ENCODE data around the gene TEDC1. TPM values are rescaled to one million over a fixed set of nuclear protein-coding genes. Genes with fewer than 3 reads are reported as not detected.

The TEDC1 gene
- total RNA-seq, 2 donors from 2014 or later = 7.5 to 8.9 TPM

DNA sequence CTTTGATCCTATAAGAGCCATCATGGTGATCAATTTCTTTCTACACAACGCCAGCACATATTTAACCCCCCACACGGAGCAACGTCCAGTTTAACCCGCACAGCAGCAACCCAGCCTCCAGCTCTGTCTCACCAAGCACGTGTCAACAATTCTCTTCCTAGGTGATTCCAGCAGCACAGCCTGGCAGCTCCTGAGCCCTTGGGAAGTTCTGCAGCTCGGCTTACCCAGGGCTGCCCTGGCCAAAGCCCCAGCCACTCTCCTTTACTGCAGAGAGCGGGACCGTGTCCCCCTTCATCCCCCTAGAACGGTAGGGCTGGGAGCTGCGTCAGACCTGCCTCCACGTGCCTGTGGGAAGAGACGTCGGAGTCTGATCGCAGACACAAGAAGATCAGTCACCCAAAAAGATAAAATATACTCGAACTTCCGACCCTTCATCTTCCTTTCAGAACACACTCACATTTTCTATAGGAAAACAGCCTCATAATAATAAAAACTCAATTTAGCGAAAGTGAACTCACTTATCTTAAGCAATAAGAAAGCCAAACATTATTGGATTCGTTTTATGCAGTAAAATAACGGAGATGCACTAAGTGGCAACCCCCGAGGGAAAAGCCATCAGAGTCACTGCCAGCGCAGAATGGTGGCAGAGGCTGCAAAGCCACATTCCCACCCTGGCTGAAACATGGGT is 42.9 kb downstream of the TEDC1 start:
- DNase-seq (ENCODE audit: low spot score) = no peak
- Histone ChIP-seq H3K4me1 (replicated peaks) (peaks cover 6% of the 10 kb centered on the region), H3K27ac (no peak overlapping the region), H3K4me3 (no peak overlapping the region), H3K27me3 (replicated peaks; ENCODE audit: insufficient read depth) (no peaks in the 10 kb centered on the region), H3K9me3 (no peaks in the 10 kb centered on the region), H3K36me3 (no peaks in the 10 kb centered on the region)
- intact Hi-C loops (cut with DNase I) = no loop called here
- 73% methylated on average over 21 of the region's 21 CpGs for WGBS
- no peak for TF ChIP-seq POLR2A (IDR thresholded peaks at IDR 0.05)

DNA sequence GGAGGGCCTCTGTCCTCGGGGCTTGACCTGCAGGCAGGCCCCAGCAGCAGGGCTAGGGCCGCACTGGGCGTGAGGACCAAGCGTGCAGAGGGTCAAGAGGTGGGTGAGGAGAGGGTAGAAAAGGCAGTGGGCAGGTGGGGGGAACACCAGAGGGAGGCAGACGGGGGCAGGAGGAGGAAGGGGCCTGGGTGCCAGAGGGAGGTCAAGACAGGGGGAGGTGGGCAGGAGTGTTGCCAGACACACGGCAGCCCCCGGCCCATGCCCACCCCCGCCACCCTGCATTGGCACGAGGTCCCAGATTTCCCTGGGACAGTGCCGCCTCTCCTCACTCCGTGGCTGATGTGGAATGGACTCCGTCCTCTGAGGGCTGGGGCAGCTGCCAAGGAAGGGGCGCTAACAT is 43.5 kb downstream of the TEDC1 start:
- no peak overlapping the region for H3K27ac ChIP-seq
- H3K9me3 ChIP-seq = no peaks in the 10 kb centered on the region
- H3K4me3 ChIP-seq = no peak overlapping the region
- TF ChIP-seq POLR2A (IDR thresholded peaks at IDR 0.05) (no peak), POLR2AphosphoS5 (IDR thresholded peaks at IDR 0.05) (no peak)
- TF ChIP-seq, protein P1, sequence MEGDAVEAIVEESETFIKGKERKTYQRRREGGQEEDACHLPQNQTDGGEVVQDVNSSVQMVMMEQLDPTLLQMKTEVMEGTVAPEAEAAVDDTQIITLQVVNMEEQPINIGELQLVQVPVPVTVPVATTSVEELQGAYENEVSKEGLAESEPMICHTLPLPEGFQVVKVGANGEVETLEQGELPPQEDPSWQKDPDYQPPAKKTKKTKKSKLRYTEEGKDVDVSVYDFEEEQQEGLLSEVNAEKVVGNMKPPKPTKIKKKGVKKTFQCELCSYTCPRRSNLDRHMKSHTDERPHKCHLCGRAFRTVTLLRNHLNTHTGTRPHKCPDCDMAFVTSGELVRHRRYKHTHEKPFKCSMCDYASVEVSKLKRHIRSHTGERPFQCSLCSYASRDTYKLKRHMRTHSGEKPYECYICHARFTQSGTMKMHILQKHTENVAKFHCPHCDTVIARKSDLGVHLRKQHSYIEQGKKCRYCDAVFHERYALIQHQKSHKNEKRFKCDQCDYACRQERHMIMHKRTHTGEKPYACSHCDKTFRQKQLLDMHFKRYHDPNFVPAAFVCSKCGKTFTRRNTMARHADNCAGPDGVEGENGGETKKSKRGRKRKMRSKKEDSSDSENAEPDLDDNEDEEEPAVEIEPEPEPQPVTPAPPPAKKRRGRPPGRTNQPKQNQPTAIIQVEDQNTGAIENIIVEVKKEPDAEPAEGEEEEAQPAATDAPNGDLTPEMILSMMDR (IDR thresholded peaks at IDR 0.05) = no peak
- DNase-seq (ENCODE audit: low spot score) = no peak
- intact Hi-C loops (cut with DNase I) = no loop called here
- 71% methylated on average over 13 of the region's 13 CpGs for WGBS
- no peaks in the 10 kb centered on the region for H3K36me3 ChIP-seq
- no peaks in the 10 kb centered on the region for H3K27me3 ChIP-seq (replicated peaks; ENCODE audit: insufficient read depth)
- H3K4me1 ChIP-seq (replicated peaks) = peaks cover 6% of the 10 kb centered on the region

DNA sequence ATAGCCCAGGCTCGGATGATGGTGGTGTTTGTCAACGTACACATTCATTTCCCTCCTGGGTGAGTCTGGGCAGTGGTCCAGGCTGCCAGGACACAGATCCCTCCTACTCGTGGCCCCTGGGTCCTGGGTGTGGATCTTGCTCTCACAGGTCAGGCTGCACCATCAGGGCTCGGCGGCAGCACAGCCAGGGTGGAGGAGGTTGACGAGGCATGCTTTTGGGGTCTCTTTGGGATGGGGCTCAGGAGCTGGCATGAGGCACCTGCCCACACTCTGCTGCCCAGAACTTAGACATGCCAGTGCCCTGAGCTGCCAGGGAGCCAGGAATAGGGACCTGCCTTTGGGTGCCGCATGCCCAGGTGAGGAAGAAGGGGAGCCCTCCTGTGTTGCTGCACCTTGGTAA is 45.0 kb downstream of the TEDC1 start:
- H3K36me3 ChIP-seq = no peaks in the 10 kb centered on the region
- TF ChIP-seq POLR2AphosphoS5 (IDR thresholded peaks at IDR 0.05) = no peak
- TF ChIP-seq, protein P1 (IDR thresholded peaks at IDR 0.05) = no peak
- TF ChIP-seq POLR2A (IDR thresholded peaks at IDR 0.05) = no peak
- no peak for DNase-seq (ENCODE audit: low spot score)
- intact Hi-C loops (cut with DNase I) = no loop called here
- 74% methylated on average over 7 of the region's 7 CpGs for WGBS
- no peak overlapping the region for H3K27ac ChIP-seq
- no peaks in the 10 kb centered on the region for H3K9me3 ChIP-seq
- H3K4me1 ChIP-seq (replicated peaks) = no peaks in the 10 kb centered on the region
- no peak overlapping the region for H3K4me3 ChIP-seq
- H3K27me3 ChIP-seq (replicated peaks; ENCODE audit: insufficient read depth) = no peaks in the 10 kb centered on the region

DNA sequence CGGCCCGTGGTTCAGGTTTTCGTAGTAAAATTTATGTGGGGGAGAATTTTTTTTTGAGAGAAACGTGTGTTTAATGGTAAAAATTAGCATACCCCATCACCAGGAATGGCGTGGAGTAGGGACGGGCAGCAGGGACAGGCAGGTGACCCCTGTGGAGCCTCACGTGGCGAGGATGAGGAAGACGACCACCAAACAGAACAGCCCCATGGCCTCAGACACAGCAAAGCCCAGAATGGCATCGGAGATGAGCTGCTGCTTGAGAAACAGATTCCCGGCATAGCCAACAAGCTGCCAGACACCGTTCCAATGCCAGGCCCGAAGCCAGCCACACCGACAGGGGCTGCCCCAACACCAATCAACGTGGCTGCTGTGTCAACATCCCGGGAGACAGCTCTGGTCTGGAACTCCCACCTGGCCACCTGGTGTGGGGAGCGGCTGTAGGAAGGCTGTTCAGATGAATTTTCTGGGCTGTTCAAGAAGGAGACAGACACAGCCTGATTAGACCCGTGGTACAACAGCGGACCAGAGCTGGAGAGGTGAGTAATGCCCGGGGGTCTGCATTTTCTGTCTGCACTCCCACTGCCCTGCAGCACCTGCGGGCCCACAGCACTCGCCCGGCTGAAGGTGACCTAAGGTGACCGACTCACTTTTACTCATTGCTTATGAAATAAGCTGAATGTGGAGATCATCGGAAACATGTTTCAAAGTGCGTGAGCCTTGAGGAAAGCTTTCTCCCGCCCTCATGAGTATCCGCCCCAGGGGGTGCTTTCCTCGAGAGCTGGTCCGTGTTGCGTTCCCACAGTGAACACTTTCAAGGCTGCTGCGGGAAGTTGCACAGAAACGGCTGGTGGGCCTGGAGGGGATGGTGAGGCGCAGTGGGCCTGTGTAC is 45.9 kb downstream of the TEDC1 start:
- intact Hi-C loops (cut with DNase I) = no loop called here
- peak; percentile 60 for DNase-seq (ENCODE audit: low spot score)
- H3K4me1 ChIP-seq (replicated peaks) = no peaks in the 10 kb centered on the region
- TF ChIP-seq, protein P1 (IDR thresholded peaks at IDR 0.05) = no peak
- no peak for TF ChIP-seq POLR2A (IDR thresholded peaks at IDR 0.05)
- peak; percentile 51 for TF ChIP-seq POLR2AphosphoS5 (IDR thresholded peaks at IDR 0.05)
- H3K27ac ChIP-seq = no peak overlapping the region
- no peaks in the 10 kb centered on the region for H3K9me3 ChIP-seq
- no peak overlapping the region for H3K4me3 ChIP-seq
- no peaks in the 10 kb centered on the region for H3K36me3 ChIP-seq
- H3K27me3 ChIP-seq (replicated peaks; ENCODE audit: insufficient read depth) = no peaks in the 10 kb centered on the region
- 55% methylated on average over 34 of the region's 34 CpGs for WGBS

DNA sequence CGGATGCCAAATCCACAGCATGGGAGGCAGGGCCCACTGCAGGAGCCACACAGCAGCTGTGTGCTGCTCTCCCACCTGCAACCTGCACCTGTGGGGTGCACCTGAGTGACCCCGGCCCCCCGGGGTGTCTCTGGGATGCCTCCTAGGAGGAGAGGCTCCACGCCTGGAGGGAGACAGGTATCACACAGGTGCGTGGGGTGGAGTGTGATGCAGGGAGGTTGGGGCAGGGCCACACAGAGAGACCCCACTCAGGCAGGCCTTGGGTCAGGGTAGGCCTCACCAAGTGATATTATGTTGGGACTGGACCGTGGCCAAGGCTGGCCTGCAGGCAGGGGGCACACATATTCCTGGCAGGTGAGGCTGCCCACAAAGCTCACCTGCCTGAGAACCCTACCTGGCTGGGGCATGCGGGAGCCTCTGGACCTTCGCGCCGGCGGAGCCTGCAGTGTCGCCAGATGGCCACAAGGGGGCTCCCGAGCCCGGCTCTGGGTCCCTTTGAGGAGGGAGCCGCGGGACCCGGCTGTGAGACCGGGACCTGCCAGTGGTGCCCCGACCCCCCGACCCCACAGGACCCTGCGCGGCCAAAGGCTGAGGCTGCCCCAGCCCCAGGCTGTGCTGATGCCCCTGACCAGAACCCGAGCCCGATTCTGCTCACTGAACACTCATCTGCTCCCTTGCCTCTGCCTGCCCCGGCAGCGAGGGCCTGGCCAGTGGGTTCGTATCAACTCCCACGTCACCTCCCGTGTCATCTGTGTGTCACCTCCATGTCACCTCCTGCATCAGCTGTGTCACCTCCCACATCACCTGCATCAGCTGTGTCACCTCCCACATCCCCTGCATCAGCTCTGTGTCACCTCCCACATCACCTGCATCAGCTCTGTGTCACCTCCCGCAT is 46.8 kb downstream of the TEDC1 start:
- intact Hi-C loops (cut with DNase I) = no loop called here
- H3K36me3 ChIP-seq = no peaks in the 10 kb centered on the region
- DNase-seq (ENCODE audit: low spot score) = no peak
- no peak overlapping the region for H3K4me3 ChIP-seq
- no peaks in the 10 kb centered on the region for H3K4me1 ChIP-seq (replicated peaks)
- 19% methylated on average over 29 of the region's 30 CpGs for WGBS
- H3K9me3 ChIP-seq = no peaks in the 10 kb centered on the region
- H3K27me3 ChIP-seq (replicated peaks; ENCODE audit: insufficient read depth) = no peaks in the 10 kb centered on the region
- TF ChIP-seq, protein P1 (IDR thresholded peaks at IDR 0.05) = peak; percentile 85 to 91 (median 89)
- no peak for TF ChIP-seq POLR2A (IDR thresholded peaks at IDR 0.05)
- no peak overlapping the region for H3K27ac ChIP-seq
